MCF 10A (cell line): ENCODE measurements around the gene USP35. TPM values are rescaled to one million over a fixed set of nuclear protein-coding genes. Genes with fewer than 3 reads are reported as not detected.

ENCODE experiments used
- BruUV-seq: library from RNA; stranded (reverse); fragments of 400-500 nt; replicated peaks from 2 replicates; lab custom pipeline; 2021; lab: Mats Ljungman, UMichigan
- CTCF ChIA-PET: fragments of 300-600 bp; sonication (Branson Sonifier 250); formaldehyde crosslinking; extraction: SDS; loops from one replicate; lab custom pipeline; 2021; ENCODE audit warnings: antibody characterized with exemption, inconsistent platforms; lab: Yijun Ruan, JAX
- POLR2A ChIA-PET: fragments of 300-600, 350-650 bp; sonication (Branson Sonifier 250); formaldehyde crosslinking; extraction: SDS; loops from one replicate; lab custom pipeline; 2020; ENCODE audit warnings: antibody characterized with exemption, inconsistent platforms; lab: Yijun Ruan, JAX
- DNase-seq: peaks from one replicate; pipeline ENCODE4 v3.0.0-alpha.2; 2018; ENCODE audit not compliant: unreplicated experiment
- H3K27ac Mint-ChIP-seq: one replicate; pipeline ENCODE4 v1.8.0; 2022; ENCODE audit warnings: mild to moderate bottlenecking, low read depth, mixed read lengths; ENCODE audit not compliant: unreplicated experiment
- H3K27me3 Mint-ChIP-seq: one replicate; pipeline ENCODE4 v1.8.0; 2022; ENCODE audit warnings: mixed read lengths; ENCODE audit not compliant: insufficient read depth, unreplicated experiment
- H3K36me3 Mint-ChIP-seq: one replicate; pipeline ENCODE4 v1.8.0; 2022; ENCODE audit warnings: mild to moderate bottlenecking, moderate library complexity, mixed read lengths; ENCODE audit not compliant: insufficient read depth, unreplicated experiment
- H3K4me1 Mint-ChIP-seq: one replicate; pipeline ENCODE4 v1.8.0; 2022; ENCODE audit warnings: mixed read lengths; ENCODE audit not compliant: insufficient read depth, unreplicated experiment
- H3K4me3 Mint-ChIP-seq: one replicate; pipeline ENCODE4 v1.8.0; 2022; ENCODE audit warnings: mild to moderate bottlenecking, moderate library complexity, mixed read lengths; ENCODE audit not compliant: unreplicated experiment
- H3K9me3 Mint-ChIP-seq: one replicate; pipeline ENCODE4 v1.8.0; 2022; ENCODE audit warnings: mixed read lengths; ENCODE audit not compliant: unreplicated experiment
- CTCF ChIP-seq: fragments of 200-600 bp; IDR thresholded peaks from one replicate; pipeline ENCODE4 v1.8.0; 2022; ENCODE audit warnings: antibody characterized with exemption, mild to moderate bottlenecking; ENCODE audit not compliant: unreplicated experiment
- intact Hi-C: fragments of 100-400 bp; cut with micrococcal nuclease; formaldehyde crosslinking; loops from 2 replicates; pipeline ENCODE4 v1.14.1; 2022
- total RNA-seq: library from RNA; stranded (reverse); gene quantifications from 2 replicates; pipeline ENCODE4 v1.2.3, GENCODE V29; 2022

The USP35 gene
- total RNA-seq, 1 experiment from 2014 or later: 6.7 TPM

GRCh38 chr11:78196661-78197091 is 8.0 kb downstream of the USP35 start:
- Mint-ChIP-seq H3K9me3 (no peaks in the 10 kb centered on the region), H3K27me3 (no peaks in the 10 kb centered on the region), H3K4me1 (peaks cover 9% of the 10 kb centered on the region), H3K4me3 (no peak overlapping the region), H3K36me3 (peaks cover 17% of the 10 kb centered on the region), H3K27ac (no peak overlapping the region)
- no peak for DNase-seq
- intact Hi-C loops: no loop called here
- no peak for TF ChIP-seq CTCF
- BruUV-seq: no TSS peak
- CTCF ChIA-PET: no interaction called here
- POLR2A ChIA-PET: no interaction called here

- H3K4me1 Mint-ChIP-seq: peaks cover 9% of the 10 kb centered on the region
- no peaks in the 10 kb centered on the region for H3K9me3 Mint-ChIP-seq
- DNase-seq: no peak
- no peak for TF ChIP-seq CTCF
- no peak overlapping the region for H3K27ac Mint-ChIP-seq
- CTCF ChIA-PET: no interaction called here
- H3K4me3 Mint-ChIP-seq: no peak overlapping the region
- no TSS peak for BruUV-seq
- intact Hi-C loops: no loop called here
- H3K27me3 Mint-ChIP-seq: no peaks in the 10 kb centered on the region
- peaks cover 17% of the 10 kb centered on the region for H3K36me3 Mint-ChIP-seq
- POLR2A ChIA-PET: no interaction called here
Observed at GRCh38 chr11:78197816-78198215, 9.1 kb downstream of the USP35 start.

GRCh38 chr11:78199015-78199652 is 10.4 kb downstream of the USP35 start:
- CTCF ChIA-PET: no interaction called here
- no TSS peak for BruUV-seq
- DNase-seq: no peak
- Mint-ChIP-seq H3K9me3 (no peaks in the 10 kb centered on the region), H3K4me1 (peaks cover 9% of the 10 kb centered on the region), H3K4me3 (no peak overlapping the region), H3K27ac (no peak overlapping the region), H3K36me3 (peaks cover 7% of the 10 kb centered on the region), H3K27me3 (no peaks in the 10 kb centered on the region)
- TF ChIP-seq CTCF: no peak
- POLR2A ChIA-PET: no interaction called here
- intact Hi-C loops: no loop called here

GRCh38 chr11:78199653-78200015 is 10.9 kb downstream of the USP35 start:
- no peak for DNase-seq
- no peak overlapping the region for H3K4me3 Mint-ChIP-seq
- no peak overlapping the region for H3K27ac Mint-ChIP-seq
- intact Hi-C loops: no loop called here
- TF ChIP-seq CTCF: no peak
- no peaks in the 10 kb centered on the region for H3K9me3 Mint-ChIP-seq
- H3K4me1 Mint-ChIP-seq: peaks cover 4% of the 10 kb centered on the region
- CTCF ChIA-PET: interaction anchor here (0.8 kb wide), 1 partner anchor 11 kb away, joined by 3 read pairs; the partner anchor contains the start of genes KCTD21 and USP35
- H3K36me3 Mint-ChIP-seq: peaks cover 7% of the 10 kb centered on the region
- no peaks in the 10 kb centered on the region for H3K27me3 Mint-ChIP-seq
- POLR2A ChIA-PET: no interaction called here
- no TSS peak for BruUV-seq
